DMS 273 treated with DMSO at 0.1 percent for 48 hours (cell line): ENCODE results near the gene MTFP1.
"Not testable (repeated sequence)": the region's sequence is repeated elsewhere in the genome, so short reads cannot be mapped to it uniquely, and the experiment has no call there.

Experiments used
- DNase-seq: peaks from one replicate; lab custom pipeline; 2025; lab: John Stamatoyannopoulos, UW

The MTFP1 gene, protein sequence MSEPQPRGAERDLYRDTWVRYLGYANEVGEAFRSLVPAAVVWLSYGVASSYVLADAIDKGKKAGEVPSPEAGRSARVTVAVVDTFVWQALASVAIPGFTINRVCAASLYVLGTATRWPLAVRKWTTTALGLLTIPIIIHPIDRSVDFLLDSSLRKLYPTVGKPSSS

DNA sequence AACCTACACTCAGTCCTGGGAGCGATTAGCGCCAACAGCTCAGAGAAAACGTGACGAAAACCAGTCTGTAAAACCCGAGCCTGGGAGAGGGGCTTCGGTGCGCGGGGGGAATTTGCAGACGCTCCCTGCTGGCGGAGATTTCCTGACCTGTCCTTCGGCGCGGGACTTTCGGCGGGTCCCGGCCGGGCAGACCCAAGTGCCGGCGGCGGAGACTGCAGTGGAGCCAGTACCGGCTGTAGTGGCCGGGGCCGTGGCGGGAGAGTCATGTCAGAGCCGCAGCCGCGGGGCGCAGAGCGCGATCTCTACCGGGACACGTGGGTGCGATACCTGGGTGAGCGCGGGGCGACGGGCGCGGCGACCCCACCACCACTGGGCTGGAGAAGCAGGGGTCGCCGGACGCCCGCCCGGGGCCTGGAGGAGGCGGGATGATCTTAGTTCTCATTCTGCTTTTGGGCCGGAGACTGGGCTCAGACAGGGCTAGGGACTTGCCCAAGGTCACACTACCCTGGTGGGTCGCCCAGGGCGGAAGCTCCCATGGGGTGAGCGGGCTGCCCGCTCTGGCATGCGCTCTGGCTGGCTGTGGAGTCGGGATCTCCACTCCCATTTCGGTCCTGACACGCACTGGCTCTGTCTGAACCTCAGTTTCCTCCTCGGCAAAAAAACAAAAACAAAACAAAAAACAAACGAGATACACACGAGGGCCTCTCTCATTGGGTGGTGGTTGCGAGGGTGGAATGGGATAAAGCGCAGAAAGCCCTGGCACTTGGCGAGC is at the start of gene MTFP1:
MTFP1 (plus strand) TSS at position 153 of the 772 bp plus-strand sequence; CDS start at position 265, 112 bp downstream.
- DNase-seq: peak; percentile 27

DNA sequence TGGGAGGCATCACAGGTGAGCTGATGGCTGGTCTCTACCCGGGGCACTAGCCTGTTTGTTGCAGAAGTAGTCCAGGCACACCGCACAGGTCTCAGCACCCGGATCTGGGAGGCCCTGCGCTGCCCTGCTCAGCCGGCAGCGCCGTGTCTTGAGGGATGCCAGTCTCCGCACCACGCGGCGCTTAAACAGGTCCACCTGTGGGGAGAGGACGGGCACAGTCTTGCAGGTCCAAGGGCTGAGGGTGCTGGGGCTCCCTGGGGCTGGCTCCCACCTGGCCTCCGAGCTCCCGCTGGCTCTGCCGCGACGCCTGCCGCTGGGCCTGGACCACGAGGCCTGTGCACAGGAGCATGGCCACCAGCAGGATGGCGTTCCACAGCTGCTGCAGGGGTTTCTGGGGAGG is 45.6 kb upstream of the MTFP1 start:
- no peak for DNase-seq

DNA sequence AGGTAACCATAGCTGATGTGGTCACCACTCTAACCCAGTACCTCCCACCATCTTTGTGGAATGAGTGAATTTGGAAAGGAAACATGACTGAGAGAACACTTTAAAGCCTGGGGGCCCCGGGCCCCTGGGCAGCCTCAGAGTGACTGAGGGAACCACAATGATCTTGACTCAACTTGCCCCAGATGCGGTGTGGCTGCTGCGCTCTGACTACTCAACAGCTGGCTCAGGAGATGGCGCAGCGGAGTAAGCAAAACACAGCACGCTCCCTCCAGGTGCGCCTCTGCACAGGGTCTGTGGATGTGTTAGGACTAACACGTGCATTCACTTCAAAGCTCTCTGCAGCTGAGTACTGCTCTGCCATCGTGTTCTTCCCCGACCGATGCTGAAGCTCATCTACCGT is 44.3 kb upstream of the MTFP1 start:
- no peak for DNase-seq

DNA sequence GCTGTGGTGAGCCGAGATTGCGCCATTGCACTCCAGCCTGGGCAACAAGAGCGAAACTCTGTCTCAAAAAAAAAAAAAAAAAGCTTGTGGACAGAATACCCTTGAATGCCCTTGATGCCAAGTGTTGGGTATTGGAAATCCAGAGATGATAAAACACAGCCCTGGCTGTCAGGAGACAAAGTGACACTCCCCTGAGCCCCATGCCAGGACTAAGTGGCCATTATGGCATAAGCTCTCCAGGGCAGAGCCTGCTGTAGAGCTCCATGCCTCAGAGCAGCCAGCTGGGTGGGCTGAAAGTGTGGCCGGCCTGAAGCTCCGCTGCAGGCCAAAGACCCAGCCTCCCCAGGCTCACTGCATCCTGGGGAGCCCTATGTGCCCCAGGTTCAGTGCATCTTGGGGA is 43.2 kb upstream of the MTFP1 start:
- DNase-seq: no peak

DNA sequence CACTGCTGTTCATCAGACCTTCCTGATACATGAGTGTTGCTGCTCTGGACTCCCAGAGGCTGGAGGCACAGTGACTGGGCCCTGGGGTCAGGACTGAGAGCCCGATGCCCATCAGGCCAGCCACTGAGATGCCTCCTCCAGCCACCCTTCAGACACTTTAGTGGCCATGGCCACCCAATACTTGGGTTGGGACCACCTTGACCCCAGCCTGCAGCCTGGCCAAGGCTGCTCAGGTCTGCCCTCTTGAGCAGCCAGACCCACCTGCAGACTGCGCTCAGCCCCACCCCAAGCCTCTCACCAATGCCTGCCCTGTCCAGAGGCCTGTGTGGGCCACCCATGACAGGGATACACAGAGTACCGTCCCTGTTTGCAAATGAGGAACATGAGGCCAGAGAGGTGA is 42.5 kb upstream of the MTFP1 start:
- DNase-seq: no peak

DNA sequence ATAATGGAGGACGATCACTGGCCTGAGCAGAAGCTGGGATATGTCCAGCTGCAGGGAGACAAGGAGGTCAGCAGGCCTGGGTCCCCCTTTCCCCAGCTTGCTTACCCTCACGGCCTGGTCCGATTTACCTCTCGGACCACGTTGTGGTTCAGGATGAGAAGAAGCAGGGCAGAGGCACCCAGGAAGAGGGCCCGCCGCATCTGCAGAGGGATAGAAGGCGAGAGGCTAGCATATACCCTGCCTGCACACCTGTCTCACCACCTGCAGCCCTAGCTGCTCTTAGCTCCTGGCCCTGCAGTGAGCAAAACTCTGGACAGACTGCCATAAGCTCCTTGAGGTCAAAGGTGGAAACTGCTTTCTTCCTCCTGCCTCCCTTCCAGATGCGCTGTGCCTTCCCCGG is 39.6 kb upstream of the MTFP1 start:
- no peak for DNase-seq

DNA sequence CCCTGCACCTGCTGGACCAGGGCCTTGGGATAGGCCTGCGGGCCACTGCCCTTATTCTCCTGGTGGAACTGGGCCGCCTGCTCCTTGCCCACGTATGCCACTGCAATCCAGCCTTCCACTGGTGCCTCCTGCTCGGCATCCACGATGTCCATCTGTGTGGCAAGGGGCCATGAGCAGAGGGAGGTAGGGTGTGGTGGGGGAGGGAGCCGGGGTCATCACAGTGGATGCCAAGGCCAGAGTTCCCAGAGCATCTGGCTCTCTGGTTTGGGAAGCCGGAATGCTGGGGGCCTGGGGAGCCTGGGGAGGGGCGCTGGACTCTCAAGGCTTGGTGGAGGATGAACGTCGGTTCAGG is 39.0 kb upstream of the MTFP1 start:
- no peak for DNase-seq

DNA sequence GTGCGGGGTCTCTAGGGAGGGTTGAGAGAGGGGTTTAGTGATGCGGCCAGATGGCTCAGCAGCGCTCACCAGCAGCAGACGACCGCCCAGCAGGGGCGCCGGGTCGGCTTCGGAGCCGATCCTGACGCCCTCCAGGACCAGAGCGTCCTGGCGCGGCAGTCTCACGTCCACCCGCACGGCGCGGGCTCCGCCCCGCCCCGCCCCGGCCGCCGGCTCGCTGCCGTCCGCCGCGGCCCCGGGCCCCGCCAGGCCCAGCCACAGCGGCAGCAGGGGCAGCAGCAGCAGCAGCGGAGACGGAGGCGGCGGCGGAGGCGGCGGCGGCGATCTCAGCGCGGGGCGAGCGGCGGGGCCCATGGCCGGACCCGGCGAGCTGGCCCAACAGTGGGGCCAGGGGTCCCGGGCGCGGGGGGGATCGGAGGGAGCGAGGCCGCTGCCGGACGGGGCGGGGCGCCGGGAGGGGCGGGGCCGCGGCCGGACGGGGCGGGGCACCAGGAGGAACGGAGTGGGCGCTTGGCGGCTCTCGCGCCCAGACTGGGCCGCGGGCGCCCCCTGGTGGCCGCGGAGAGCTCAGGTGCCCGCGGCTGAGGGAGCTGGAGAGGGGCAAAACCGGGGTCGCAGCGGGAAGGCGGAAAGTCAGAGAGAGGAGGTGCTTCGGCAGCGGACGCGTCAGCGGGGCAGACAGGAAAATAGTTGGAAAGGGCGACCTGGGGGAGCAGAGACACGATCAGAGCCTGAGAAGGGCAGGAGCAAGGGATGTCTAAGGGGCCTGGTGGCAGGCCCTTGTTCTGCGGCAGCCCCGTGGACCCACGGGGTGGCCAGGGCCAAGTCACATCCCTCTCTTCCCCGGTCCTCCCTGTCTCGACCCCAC is 38.4 kb upstream of the MTFP1 start, which contains the start of gene RNF215:
RNF215 (minus strand) TSS at position 452 of the 868 bp plus-strand sequence; CDS start at position 354, 98 bp downstream.
- DNase-seq: no peak

DNA sequence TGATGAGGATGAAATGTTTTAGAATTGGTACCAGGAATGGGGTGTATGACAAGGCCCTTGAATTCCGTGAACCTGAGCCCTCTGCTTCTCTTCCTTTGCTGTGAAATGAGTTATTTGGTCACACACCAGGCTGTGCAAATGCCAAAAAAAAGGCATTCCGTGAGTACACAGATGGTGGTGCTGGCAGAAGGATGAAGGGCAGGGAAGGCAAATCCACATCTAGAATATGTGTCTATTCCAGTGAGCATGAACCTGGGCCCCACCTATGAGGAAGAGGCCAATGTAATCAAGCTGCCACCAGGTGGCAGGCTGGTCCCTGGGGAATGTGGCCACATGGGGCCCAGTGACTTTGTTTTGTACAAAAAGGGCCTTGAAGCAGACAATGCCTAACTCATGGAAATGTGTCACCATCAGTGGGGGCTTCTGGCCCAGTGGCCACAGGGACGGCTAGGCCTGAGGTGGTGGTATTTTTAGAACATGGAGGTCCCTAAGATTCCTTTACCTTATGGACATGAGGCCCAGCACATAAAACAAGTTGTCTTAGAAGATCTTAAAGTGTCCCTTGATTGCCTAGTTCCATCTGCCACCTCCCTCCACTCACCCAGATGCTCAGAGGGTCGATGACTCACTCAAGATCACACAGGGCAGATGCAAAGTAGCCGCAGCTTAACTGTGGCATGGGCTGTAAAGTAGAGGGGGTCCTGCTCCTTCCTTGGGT is 34.4 kb upstream of the MTFP1 start:
- peak; percentile 28 for DNase-seq

DNA sequence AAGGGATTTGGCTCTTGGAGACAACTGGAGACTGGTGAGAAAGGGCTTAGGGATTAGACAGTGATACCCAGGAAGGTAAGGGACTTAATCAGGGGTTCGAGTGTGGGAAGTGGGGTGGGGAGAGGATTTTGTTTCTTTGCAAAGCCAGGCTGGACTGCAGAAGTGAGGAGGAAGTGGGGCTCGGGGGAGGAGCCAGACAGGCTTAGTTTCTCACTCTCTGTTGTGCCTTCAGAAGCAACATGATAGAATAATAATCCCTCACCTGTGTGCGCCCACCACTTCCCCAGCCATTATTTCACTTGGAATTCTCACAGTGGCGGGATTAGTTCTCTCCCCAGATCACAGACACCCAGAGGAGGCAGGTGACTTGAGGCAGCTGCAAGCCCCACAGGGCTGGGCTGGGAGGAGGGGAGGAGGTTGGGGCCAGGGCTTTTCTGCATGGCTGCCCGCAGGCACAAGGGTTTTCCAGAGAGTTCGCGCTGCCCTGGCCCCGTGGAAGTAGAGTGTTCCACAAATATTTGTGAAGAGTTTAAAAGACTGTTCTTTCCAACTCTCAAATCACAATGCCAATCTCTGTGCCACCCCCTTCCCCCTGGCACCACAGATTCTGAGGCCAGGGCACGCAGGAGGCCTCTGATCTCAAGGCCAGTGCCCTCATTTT is 32.8 kb upstream of the MTFP1 start:
- DNase-seq: no peak

DNA sequence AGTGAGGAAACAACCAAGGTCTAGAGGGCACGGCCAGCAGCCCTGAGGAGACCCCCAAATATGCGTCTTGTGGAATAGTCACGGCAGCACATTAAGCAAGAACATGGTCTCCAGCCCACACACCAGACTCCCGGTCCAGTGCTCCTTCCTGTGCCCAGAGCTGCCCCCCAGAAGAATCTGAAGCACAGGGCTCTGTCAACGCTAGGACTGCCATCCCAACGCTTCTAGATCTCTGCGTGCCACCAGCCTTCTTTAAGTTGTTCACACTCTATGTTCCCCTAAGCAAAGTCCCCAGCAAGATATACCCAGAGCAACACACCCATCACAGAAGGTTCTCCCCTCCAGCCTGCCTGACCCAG is 32.3 kb upstream of the MTFP1 start:
- DNase-seq: no peak

DNA sequence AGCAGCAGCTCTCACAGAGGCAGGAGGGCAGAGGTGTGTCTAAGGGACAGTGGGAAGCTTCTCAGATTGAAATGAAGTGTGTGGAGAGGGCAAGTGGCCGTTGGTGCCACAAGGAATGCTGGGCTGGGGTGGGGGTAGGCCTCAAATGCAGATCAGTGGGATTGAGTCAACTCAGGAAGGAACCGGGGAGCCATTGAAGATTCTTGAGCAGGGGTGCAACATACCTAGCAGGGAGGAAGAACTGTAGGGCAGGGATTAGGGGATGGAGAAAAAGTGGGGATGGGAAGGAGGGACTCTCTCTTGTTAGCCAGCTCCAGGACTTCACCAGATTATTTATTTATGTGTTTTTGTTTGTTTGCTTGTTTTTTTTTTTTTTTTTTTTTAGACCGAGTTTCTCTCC is 31.7 kb upstream of the MTFP1 start:
- no peak for DNase-seq

DNA sequence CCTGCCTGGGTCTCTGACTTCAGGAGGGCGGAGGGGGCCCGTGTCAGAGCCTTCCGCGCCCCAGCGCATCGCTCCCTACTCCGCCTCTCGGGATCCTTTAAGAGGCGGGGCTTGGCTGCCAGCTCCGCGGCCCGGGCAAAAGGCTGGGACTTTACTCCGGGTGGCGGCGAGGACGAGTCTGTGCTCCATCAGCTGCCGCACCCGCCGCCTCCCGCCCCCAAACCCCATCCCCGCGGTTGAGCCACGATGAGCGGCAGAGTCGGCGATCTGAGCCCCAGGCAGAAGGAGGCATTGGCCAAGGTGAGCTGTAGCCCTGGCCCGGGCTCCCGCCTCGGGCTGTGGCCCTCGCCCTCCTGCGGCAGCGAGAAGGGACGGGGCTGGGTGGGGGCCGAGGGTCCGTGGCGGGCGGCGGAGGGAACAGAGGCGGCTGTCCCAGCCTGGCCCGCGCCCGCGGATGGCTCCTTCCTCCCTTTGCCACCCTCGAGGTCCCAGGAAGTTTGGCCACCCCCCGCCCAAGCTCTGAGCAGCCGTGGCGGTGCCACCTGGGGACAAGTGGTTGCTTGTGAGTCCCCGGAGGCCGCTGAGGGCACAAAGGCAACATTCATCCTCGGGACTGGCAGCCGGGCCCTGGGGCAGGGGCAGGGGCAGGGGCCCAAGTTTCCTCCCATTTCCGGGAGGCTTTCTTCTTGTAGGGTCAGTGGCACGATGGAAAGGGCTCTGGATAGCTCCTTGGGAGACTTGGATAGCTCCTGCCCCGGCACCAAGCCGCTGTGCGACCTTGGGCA is 28.5 kb upstream of the MTFP1 start, which contains the start of gene SEC14L2:
SEC14L2 (plus strand) TSS at position 148 of the 785 bp plus-strand sequence; CDS start at position 247, 99 bp downstream.
- no peak for DNase-seq

DNA sequence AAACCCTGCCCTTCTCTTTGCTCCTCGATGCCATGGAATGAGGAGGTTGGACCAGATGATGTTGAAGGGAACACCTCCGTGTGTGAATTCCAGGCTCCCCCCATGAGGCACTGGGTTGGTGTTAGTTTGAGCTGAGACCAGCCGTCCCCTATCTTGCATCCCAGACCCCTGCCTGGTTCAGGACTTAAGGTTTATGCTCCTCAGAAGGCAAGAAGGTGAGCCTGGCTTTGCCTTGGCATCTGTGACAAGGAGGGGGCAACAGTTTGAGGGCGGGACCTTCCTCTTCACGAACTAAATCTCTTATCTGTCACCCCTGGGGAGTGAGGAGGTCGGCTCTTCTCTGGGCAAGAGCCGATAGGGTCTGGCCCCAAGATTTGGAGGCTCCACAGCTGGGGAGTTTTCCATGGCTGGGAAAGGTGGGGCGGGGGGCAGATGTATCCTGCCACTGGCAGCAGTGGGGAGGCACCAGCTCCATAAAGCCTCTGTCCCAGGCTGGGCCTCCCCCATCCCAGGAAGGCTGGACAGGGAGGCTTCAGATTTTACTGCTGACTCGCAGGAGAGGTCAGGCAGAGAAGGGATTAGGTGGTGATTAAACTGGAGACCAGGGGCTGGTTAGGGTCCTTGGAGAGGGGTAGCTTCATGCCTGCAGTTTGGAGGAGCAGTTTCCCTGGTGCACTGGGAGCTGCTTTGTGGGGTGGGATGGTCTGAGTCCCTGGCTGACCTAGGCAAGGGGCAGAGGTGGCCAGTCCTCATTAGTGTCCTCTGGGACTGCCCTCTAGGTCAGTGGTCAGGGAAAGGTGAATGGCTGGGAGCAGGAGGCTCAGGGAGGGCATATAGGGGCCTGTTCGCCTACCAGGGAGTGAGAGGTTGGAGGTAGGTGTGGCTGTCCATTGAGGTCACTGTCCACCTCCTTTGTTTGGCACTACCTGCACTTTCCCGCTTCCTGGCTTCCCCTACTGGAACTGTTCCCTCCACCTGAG is 27.6 kb upstream of the MTFP1 start:
- DNase-seq: no peak

DNA sequence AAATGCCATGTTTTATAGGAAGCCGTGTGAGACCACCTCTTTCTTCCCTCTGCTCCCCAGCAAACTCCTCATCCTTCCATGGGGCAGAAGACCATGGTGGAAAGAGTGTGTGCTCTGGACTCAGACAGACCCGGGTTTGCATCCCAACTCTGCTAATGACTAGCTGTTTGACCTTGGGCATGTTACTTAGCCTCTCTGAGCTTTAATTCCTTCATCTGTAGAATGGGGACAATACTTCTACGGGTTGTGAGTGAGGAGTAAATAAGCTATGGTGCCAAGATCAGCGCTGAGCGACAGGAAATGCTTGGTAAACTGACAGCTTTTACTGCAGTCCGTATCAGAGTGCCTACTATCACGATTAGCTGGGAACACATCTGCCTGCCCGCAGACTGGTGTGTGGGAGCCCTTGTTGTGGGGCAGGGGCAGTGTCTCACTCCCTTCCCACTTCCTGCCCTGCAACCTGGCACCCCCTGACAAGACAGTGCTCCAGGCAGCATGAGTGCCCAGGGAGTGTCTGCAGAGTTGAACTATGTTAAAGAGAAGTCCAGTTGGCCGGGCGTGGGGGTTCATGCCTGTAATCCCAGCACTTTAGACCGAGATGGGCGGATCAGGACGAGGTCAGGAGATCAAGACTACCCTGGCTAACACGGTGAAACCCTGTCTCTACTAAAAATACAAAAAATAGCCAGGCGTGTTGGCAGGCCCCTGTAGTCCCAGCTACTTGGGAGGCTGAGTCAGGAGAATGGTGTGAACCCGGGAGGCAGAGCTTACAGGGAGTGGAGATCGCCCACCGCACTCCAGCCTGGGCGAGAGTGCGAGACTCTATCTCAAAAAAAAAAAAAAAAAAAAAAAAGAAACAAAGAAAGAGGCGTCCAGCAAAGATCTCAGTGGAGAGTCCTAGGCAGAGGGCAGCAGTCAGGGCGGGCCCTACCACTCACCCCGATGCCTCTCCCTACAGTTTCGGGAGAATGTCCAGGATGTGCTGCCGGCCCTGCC is 26.6 kb upstream of the MTFP1 start:
- DNase-seq: no peak

DNA sequence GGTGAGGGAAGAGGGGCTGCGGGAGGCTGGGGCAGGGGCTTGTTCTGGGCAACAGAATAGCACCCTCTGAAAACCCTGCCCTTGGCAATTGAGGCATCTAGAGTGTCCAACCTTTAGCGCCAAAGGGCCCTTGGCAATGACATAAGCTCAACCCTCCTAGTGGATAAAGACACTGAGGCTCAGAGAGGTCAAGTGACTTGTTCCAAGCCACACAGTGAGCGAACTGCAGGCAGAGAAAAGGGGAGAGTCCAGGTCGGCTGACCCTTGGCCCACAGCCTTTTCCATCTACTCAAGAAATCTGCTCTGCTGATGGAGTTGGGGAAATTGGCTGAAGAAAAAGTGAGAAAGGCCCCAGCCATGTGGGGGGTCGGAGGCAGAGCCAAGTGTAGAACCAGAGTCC is 25.9 kb upstream of the MTFP1 start:
- DNase-seq: no peak

DNA sequence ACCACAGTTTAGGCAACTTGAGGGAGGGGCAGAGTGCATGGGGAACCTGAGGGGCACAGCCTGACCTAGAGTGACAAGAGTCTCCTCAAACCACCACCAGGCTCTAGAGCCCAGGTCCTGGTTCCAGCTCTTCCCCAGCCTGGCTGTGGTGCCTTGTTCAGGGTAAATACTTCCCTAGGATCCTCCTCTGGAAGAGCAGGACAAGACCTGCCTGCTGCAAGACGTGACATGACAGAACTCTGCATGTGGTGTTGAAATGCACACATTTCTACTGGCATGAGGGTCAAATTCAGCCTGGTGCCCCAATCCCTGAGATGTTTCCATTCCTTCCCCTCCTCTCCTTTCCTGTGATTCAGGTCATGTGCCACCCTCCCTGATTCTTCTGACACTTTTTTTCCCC is 25.4 kb upstream of the MTFP1 start:
- no peak for DNase-seq

DNA sequence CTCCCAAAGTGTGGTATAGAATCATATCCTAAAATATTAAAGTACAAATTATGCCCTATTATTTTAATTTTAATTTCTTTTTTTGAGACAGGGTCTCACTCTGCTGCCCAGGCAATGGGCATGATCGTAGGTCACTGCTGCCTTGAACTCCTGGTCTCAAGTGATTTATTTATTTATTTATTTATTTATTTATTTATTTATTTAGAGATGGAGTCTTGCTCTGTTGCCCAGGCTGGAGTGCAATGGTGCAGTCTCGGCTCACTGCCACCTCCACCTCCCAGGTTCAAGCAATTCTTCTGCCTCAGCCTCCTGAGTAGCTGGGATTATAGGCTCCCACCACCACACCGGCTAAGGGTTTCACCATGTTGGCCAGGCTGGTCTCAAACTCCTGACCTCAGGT is 24.5 kb upstream of the MTFP1 start:
- DNase-seq: not testable (repeated sequence)
